Muscle of leg (tissue), 16 donors: Measurements from ENCODE around the gene PGS1. TPM values are rescaled to one million over a fixed set of nuclear protein-coding genes. Genes with fewer than 3 reads are reported as not detected.
"Not testable (repeated sequence)": the region's sequence is repeated elsewhere in the genome, so short reads cannot be mapped to it uniquely, and the experiment has no call there.

Experiments used
- DNase-seq: peaks from one replicate; pipeline ENCODE4 v3.0.0; 2013
- H3K27ac ChIP-seq: one replicate; pipeline ENCODE4 v1.5.1; 2013; ENCODE audit warnings: mild to moderate bottlenecking, low read length, control low read depth
- H3K27me3 ChIP-seq: one replicate; pipeline ENCODE4 v1.6.1; 2013; ENCODE audit warnings: low read length; ENCODE audit not compliant: control insufficient read depth, insufficient read depth
- H3K36me3 ChIP-seq: one replicate; pipeline ENCODE4 v1.6.1; 2013; ENCODE audit warnings: low read length; ENCODE audit not compliant: control insufficient read depth, insufficient read depth
- H3K4me1 ChIP-seq: one replicate; pipeline ENCODE4 v1.6.1; 2013; ENCODE audit warnings: low read length; ENCODE audit not compliant: control insufficient read depth, insufficient read depth
- H3K4me3 ChIP-seq: one replicate; pipeline ENCODE4 v1.5.1; 2013; ENCODE audit warnings: low read length, control low read depth
- H3K9me3 ChIP-seq: replicated peaks from 2 replicates; pipeline ENCODE4 v1.6.1; 2013; ENCODE audit warnings: low read depth, low read length; ENCODE audit not compliant: control insufficient read depth
- WGBS: methylation state at CpG from one replicate; pipeline ENCODE4 v1.1.5; 2013; ENCODE audit warnings: missing lambda C conversion rate; ENCODE audit not compliant: insufficient coverage; 5-methylcytosine and 5-hydroxymethylcytosine counted together
- long read RNA-seq, 11 donors: transcript quantifications; one replicate each; lab custom pipeline, GENCODE V29; 2026
- polyA plus RNA-seq, 8 donors: library from polyadenylated mRNA; unstranded; fragments of 120-200 nt; gene quantifications; one replicate each; pipeline versions ENCODE4 v1.2.1 to v1.2.3, GENCODE V29; 2013; ENCODE audit warnings: inconsistent platforms in 1 of 8, low replicate concordance in 1 of 8; ENCODE audit not compliant: insufficient read length in 8 of 8, insufficient read depth in 1 of 8
- total RNA-seq: library from RNA; stranded (reverse); fragments of 120-200 nt; gene quantifications from one replicate; pipeline ENCODE4 v1.2.4, GENCODE V29; 2013

Gene PGS1
- total RNA-seq, result 22.9 TPM
- polyA plus RNA-seq, result 10 to 100 TPM; 20.9 to 33.6 (median 28.1) TPM
- long read RNA-seq, donor 1, partial matches to known transcripts, result 0 of 2 reads
- long read RNA-seq, donor 1, other reads (novel, unspliced or antisense), result 0 of 2 reads
- long read RNA-seq, donor 2, result 0 reads
- long read RNA-seq, donor 3, partial matches to known transcripts, result 0 of 5 reads
- long read RNA-seq, donor 3, other reads (novel, unspliced or antisense), result 0 of 5 reads
- long read RNA-seq, donor 4, partial matches to known transcripts, result 0 of 1 reads
- long read RNA-seq, donor 4, other reads (novel, unspliced or antisense), result 0 of 1 reads
- long read RNA-seq, donor 5, transcript PGS1-201 (10 exons, 2,201 nt), result major isoform, 6 of 9 reads
- long read RNA-seq, donor 5, partial matches to known transcripts, result 0 of 9 reads
- long read RNA-seq, donor 5, other reads (novel, unspliced or antisense), result 0 of 9 reads
- long read RNA-seq, donor 6, partial matches to known transcripts, result 0 of 3 reads
- long read RNA-seq, donor 6, other reads (novel, unspliced or antisense), result 0 of 3 reads
- long read RNA-seq, donor 7, partial matches to known transcripts, result 0 of 4 reads
- long read RNA-seq, donor 7, other reads (novel, unspliced or antisense), result 0 of 4 reads
- long read RNA-seq, donor 8, partial matches to known transcripts, result 0 of 1 reads
- long read RNA-seq, donor 8, other reads (novel, unspliced or antisense), result 0 of 1 reads
- long read RNA-seq, donor 9, partial matches to known transcripts, result 0 of 3 reads
- long read RNA-seq, donor 9, other reads (novel, unspliced or antisense), result 0 of 3 reads
- long read RNA-seq, donor 10, partial matches to known transcripts, result 10 of 12 reads
- long read RNA-seq, donor 10, other reads (novel, unspliced or antisense), result 0 of 12 reads
- long read RNA-seq, donor 11, partial matches to known transcripts, result 0 of 1 reads
- long read RNA-seq, donor 11, other reads (novel, unspliced or antisense), result 0 of 1 reads

GRCh38 chr17:78378225-78379130 is at the start of gene PGS1:
Gene PGS1 (plus strand): TSS chr17:78378649. CDS start chr17:78378666, 17 bp downstream.
- peaks cover 5% of the 10 kb centered on the region for H3K36me3 ChIP-seq
- H3K4me1 ChIP-seq, result peaks cover 28% of the 10 kb centered on the region
- peak; percentile 90 for DNase-seq
- peak within 1 kb of the TSS; percentile 97 for H3K4me3 ChIP-seq
- no peaks in the 10 kb centered on the region for H3K27me3 ChIP-seq
- WGBS, result 3% methylated on average over 89 of the region's 89 CpGs
- H3K27ac ChIP-seq, result peak within 1 kb of the TSS; percentile 89
- H3K9me3 ChIP-seq, result no peaks in the 10 kb centered on the region

GRCh38 chr17:78329263-78330059 is 49.0 kb upstream of the PGS1 start:
- DNase-seq, result no peak
- WGBS, result 74% methylated on average over 12 of the region's 16 CpGs
- Histone ChIP-seq H3K4me1 (peaks cover 36% of the 10 kb centered on the region), H3K27ac (no peak overlapping the region), H3K4me3 (no peak overlapping the region), H3K36me3 (no peaks in the 10 kb centered on the region), H3K27me3 (no peaks in the 10 kb centered on the region), H3K9me3 (no peaks in the 10 kb centered on the region)

- 60% methylated on average over 13 of the region's 13 CpGs for WGBS
Observed at GRCh38 chr17:78330570-78331224, 47.8 kb upstream of the PGS1 start.

GRCh38 chr17:78331355-78331754 is 47.1 kb upstream of the PGS1 start:
- not testable (repeated sequence) for H3K4me3 ChIP-seq, H3K27me3 ChIP-seq, H3K9me3 ChIP-seq, DNase-seq, H3K36me3 ChIP-seq, H3K27ac ChIP-seq
- peaks cover 20% of the 10 kb centered on the region for H3K4me1 ChIP-seq
- WGBS, result 97% methylated on average over 8 of the region's 12 CpGs

More at GRCh38 chr17:78330570-78331224, 47.8 kb upstream of the PGS1 start:
- H3K4me1 ChIP-seq, result peaks cover 24% of the 10 kb centered on the region
- H3K36me3 ChIP-seq, result no peaks in the 10 kb centered on the region
- H3K27ac ChIP-seq, result no peak overlapping the region
- peaks cover 3% of the 10 kb centered on the region for H3K27me3 ChIP-seq
- no peak overlapping the region for H3K4me3 ChIP-seq
- no peaks in the 10 kb centered on the region for H3K9me3 ChIP-seq
- DNase-seq, result no peak

GRCh38 chr17:78332991-78333390 is 45.5 kb upstream of the PGS1 start:
- no peaks in the 10 kb centered on the region for H3K9me3 ChIP-seq
- H3K27me3 ChIP-seq, result peaks cover 3% of the 10 kb centered on the region
- H3K4me3 ChIP-seq, result no peak overlapping the region
- 40% methylated on average over 2 of the region's 4 CpGs for WGBS
- no peak for DNase-seq
- no peaks in the 10 kb centered on the region for H3K36me3 ChIP-seq
- H3K27ac ChIP-seq, result no peak overlapping the region
- H3K4me1 ChIP-seq, result peaks cover 20% of the 10 kb centered on the region

GRCh38 chr17:78335209-78335608 is 43.2 kb upstream of the PGS1 start:
- WGBS, result 60% methylated on average over 1 of the region's 11 CpGs
- no peaks in the 10 kb centered on the region for H3K9me3 ChIP-seq
- peaks cover 3% of the 10 kb centered on the region for H3K27me3 ChIP-seq
- peaks cover 12% of the 10 kb centered on the region for H3K4me1 ChIP-seq
- no peak overlapping the region for H3K27ac ChIP-seq
- H3K4me3 ChIP-seq, result no peak overlapping the region
- no peaks in the 10 kb centered on the region for H3K36me3 ChIP-seq
- DNase-seq, result no peak

GRCh38 chr17:78337244-78338109 is 41.0 kb upstream of the PGS1 start:
- no peak overlapping the region for H3K4me3 ChIP-seq
- no peaks in the 10 kb centered on the region for H3K36me3 ChIP-seq
- 84% methylated on average over 10 of the region's 19 CpGs for WGBS
- H3K9me3 ChIP-seq, result no peaks in the 10 kb centered on the region
- DNase-seq, result peak; percentile 70
- H3K4me1 ChIP-seq, result peaks cover 16% of the 10 kb centered on the region
- no peak overlapping the region for H3K27ac ChIP-seq
- peaks cover 3% of the 10 kb centered on the region for H3K27me3 ChIP-seq
